ENCODE measurements around the gene TMEM30A.
A peak's percentile ranks its signal among the peaks of the same experiment; 100 is the strongest.

Gene TMEM30A

GRCh38 chr6:75284632-75285282, at the start of gene TMEM30A:
TSS of gene TMEM30A (minus strand) at chr6:75284792. CDS start at chr6:75284638, 154 bp downstream.
- TF ChIP-seq ZNF274 (IDR thresholded peaks at IDR 0.05; ENCODE audit: low read depth, low read length), result no peak
- H3K4me3 ChIP-seq (ENCODE audit: low read length), result peak within 1 kb of the TSS; percentile 82

GRCh38 chr6:75333676-75334200, 49.1 kb upstream of the TMEM30A start:
- TF ChIP-seq ZNF274 (IDR thresholded peaks at IDR 0.05; ENCODE audit: low read depth, low read length), result no peak
- no peak overlapping the region for H3K4me3 ChIP-seq (ENCODE audit: low read length)

- TF ChIP-seq ZNF274 (IDR thresholded peaks at IDR 0.05; ENCODE audit: low read depth, low read length), result no peak
- H3K4me3 ChIP-seq (ENCODE audit: low read length), result no peak overlapping the region
Observed at GRCh38 chr6:75331151-75331550, 46.6 kb upstream of the TMEM30A start.

- H3K4me3 ChIP-seq (ENCODE audit: low read length), result no peak overlapping the region
- no peak for TF ChIP-seq ZNF274 (IDR thresholded peaks at IDR 0.05; ENCODE audit: low read depth, low read length)
Observed at GRCh38 chr6:75329703-75330102, 45.1 kb upstream of the TMEM30A start.

DNA sequence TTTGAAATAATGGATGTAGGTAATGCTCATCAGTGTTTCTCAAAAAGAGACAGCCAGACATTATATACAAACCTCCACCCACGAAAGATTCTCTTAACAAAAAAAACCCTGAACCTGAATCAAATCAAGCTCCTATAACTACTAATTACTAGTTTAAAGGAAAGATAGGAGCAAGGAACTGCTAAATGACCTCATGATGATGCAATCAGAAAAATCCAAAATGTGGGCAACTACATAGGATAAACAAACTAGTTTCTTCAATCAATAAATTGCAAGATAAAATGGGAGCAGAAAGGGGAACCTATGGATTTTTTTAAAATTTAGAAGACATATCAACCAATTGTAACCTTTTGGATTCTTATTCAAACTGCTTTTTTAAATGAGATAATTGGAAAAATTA, 43.2 kb upstream of the TMEM30A start:
- TF ChIP-seq ZNF274 (IDR thresholded peaks at IDR 0.05; ENCODE audit: low read depth, low read length), result no peak
- H3K4me3 ChIP-seq (ENCODE audit: low read length), result no peak overlapping the region

DNA sequence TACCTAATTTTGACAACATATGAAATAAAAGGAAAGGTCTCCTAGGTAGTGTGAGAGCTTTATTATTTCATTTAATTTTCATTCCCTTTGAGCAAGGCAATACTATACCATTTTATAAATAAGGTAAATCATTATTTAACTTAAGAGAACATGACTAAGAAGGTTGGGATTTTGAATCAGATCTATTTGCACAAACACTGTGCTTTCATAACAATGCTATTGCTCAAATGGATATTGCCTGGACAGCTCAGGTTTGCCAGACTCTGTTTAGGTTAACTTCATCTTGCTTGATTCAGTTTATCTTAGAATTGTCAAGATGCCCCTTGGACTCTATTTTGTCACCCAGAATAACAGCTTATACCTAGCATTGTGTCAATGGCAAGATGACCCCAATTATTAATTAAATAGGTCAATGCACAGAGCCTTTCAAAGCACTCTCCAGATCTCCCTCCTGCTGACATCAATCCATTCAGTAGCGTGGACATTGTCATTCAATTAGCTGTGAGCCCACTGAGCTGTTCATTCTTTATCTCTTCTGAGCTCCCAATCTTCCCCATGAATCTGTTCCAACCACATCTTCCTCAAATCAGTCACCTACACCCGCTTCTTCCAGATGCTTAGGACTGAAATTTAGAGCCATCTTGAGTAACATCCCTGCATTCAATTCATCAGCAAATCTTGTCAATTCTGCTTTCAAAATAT, 42.1 kb upstream of the TMEM30A start:
- no peak for TF ChIP-seq ZNF274 (IDR thresholded peaks at IDR 0.05; ENCODE audit: low read depth, low read length)
- H3K4me3 ChIP-seq (ENCODE audit: low read length), result no peak overlapping the region

GRCh38 chr6:75318900-75319299, 34.3 kb upstream of the TMEM30A start:
- TF ChIP-seq ZNF274 (IDR thresholded peaks at IDR 0.05; ENCODE audit: low read depth, low read length), result no peak
- no peak overlapping the region for H3K4me3 ChIP-seq (ENCODE audit: low read length)

- no peak overlapping the region for H3K4me3 ChIP-seq (ENCODE audit: low read length)
- TF ChIP-seq ZNF274 (IDR thresholded peaks at IDR 0.05; ENCODE audit: low read depth, low read length), result no peak
Observed at GRCh38 chr6:75317503-75318206, 33.1 kb upstream of the TMEM30A start.

DNA sequence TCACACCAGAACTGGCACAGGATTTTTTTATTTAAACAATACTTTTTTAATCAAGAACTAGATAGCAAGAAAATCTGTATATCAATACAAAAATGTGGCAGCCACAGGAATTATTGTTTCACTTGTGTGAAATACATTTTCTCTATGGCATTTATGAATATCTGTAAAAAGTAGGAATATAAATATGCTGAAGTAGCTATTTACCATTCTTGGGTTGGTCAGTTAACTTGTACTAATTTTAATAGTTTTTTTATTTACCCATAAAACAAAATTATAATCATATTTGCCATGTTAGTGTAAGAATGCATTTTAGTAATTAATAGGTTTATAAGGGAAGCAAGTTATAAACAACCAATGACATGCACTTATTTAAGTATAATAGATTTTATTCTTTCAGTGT, 31.4 kb upstream of the TMEM30A start:
- no peak for TF ChIP-seq ZNF274 (IDR thresholded peaks at IDR 0.05; ENCODE audit: low read depth, low read length)
- no peak overlapping the region for H3K4me3 ChIP-seq (ENCODE audit: low read length)

DNA sequence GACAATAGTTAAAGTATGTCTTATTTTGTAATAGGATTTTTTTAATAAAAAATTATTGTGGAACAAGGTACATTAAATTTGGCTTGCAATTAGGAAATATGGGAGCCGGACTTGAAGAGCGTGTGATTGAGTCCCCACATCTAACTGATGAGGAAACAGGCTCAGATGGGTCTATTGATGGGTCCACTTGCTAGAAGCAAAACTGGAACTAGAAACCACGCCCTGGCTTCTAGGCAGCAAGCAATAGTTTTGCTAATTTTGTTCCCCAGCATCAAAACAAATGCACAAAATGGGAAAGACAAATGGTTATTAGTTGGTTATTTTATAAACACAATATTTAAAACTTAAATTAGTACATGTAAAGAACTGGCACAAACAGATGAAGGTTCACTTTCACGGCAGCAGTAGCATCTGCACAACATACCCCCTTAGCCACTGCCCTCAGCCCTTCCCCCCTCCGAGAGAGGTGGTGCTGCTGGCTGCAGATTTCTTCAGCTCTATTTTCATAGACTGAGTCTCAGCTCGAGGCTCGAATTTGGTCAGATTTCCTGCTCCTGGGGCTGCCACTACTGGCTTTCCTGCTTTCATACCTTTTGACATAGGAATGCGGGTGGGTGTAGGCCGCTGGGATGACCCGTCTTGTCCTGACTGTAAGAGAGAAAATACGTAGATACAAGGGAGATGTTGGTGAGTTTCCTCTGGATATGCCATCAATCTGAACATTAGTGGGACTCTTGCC, 23.8 kb upstream of the TMEM30A start:
- no peak overlapping the region for H3K4me3 ChIP-seq (ENCODE audit: low read length)
- no peak for TF ChIP-seq ZNF274 (IDR thresholded peaks at IDR 0.05; ENCODE audit: low read depth, low read length)

DNA sequence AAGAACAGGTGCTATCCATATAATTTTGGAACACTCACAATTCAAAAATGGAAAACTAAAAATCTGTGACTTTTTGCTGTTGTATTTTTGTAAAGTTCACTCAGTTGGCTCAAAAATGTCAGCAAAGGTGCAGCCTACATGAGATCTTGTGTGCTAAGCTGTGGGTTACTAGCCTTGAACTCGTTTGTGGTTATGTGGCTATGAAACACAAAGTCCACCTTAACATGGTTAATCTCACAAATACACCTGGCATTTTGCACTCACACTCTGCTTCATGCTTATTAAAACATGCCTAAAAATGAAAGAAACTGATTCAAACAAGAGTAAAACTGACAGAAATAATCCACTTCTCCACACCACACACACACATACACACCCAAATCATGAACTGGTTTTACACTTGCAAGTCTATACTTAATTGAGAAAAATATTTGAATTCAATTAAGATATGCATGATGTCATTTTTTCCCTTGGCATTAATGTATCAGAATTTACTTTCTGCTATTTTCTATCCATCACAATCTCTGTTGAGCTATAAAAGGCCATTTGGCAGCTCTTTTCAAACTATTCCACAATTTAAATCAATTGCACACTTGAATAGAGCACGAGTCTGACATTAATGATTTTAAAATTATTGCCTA, 22.9 kb upstream of the TMEM30A start:
- no peak overlapping the region for H3K4me3 ChIP-seq (ENCODE audit: low read length)
- no peak for TF ChIP-seq ZNF274 (IDR thresholded peaks at IDR 0.05; ENCODE audit: low read depth, low read length)

- no peak overlapping the region for H3K4me3 ChIP-seq (ENCODE audit: low read length)
- no peak for TF ChIP-seq ZNF274 (IDR thresholded peaks at IDR 0.05; ENCODE audit: low read depth, low read length)
Observed at GRCh38 chr6:75306064-75306463, 21.5 kb upstream of the TMEM30A start.

DNA sequence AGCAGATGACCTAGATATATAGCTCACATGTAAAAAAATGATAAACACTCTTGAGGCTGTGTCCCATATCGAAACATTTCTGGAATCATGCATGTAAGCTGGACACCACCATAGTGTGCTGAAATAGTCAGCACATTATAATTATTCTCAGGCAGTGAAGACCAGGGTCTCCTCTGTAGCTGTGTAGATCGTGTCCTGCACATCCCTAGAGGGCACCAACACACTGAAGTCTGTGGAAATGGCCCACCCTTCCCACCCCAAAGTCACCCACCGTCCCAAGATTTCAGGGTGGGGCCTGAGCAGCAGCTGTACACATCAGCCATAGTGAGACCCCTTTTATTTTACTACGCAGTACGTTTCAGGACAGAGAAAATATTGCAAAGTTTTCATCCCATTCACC, 21.0 kb upstream of the TMEM30A start:
- TF ChIP-seq ZNF274 (IDR thresholded peaks at IDR 0.05; ENCODE audit: low read depth, low read length), result no peak
- H3K4me3 ChIP-seq (ENCODE audit: low read length), result no peak overlapping the region

DNA sequence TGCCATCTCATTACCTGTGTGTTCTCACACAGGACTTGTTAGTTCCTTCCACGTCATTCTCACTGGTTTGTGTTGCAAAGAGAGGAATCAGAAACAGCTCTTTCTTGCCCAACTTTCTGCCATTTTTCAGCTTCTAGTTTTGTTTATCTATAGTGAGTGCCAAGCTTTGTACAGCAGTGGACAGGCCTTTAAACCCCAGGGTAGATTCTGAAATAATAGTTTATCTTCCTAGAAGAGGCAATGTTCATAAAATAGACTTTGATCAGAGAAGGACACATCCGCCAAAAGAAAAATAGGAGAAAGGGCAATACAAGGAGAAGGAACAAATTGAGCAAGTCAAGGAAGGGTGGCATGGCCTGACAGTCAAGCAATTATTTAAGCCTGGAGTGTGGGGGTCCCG, 17.7 kb upstream of the TMEM30A start:
- TF ChIP-seq ZNF274 (IDR thresholded peaks at IDR 0.05; ENCODE audit: low read depth, low read length), result no peak
- H3K4me3 ChIP-seq (ENCODE audit: low read length), result no peak overlapping the region
